Stimulated activated CD8-positive, alpha-beta memory T cell treated with anti-CD3 and anti-CD28 coated beads, Interleukin-4, amount 100 ng/mL, for 1 hour (primary cell): ENCODE measurements around the gene FOLR1.

Experiments used
- DNase-seq, 2 donors: peaks; one replicate each; pipeline ENCODE4 v3.0.0-alpha.2; 2020; ENCODE audit warnings: low read depth in 2 of 2, low spot score in 1 of 2

The FOLR1 gene

DNA sequence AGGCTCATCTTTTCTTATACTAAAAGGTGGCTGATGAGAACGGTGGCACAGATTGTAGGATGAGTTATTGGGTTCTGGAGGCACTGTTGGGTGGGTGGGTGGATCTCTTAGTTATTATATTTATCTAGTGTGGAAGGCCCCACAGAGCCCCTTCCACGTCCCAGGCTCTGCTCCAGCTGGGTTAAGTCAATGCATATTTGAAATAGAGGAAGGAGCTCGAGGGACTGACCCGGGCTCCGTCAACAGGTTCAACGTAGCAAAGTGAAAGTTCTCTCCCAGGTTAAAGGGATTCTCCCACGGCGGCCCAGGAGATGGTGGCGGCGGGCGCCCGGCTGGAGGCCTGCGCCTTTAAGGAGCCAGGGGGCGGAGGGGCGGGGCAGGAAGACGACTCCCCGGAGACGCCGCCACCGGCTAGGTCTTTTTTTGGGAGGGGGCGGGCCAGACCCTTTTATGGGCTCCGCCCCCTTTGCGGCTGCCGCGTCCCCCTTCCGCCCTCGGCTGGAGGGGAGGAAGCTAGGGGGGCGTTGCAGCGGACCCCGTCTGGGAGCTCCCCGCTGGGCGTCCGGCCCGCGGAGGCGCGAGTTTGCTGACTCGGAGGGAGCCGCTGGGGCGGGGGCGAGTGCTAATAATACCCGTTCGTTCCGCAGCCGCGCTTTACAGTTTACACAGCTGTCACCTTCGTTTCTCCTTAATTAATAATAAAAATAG is 31.1 kb downstream of the FOLR1 start:
- DNase-seq: peak; percentile 87 to 88

DNA sequence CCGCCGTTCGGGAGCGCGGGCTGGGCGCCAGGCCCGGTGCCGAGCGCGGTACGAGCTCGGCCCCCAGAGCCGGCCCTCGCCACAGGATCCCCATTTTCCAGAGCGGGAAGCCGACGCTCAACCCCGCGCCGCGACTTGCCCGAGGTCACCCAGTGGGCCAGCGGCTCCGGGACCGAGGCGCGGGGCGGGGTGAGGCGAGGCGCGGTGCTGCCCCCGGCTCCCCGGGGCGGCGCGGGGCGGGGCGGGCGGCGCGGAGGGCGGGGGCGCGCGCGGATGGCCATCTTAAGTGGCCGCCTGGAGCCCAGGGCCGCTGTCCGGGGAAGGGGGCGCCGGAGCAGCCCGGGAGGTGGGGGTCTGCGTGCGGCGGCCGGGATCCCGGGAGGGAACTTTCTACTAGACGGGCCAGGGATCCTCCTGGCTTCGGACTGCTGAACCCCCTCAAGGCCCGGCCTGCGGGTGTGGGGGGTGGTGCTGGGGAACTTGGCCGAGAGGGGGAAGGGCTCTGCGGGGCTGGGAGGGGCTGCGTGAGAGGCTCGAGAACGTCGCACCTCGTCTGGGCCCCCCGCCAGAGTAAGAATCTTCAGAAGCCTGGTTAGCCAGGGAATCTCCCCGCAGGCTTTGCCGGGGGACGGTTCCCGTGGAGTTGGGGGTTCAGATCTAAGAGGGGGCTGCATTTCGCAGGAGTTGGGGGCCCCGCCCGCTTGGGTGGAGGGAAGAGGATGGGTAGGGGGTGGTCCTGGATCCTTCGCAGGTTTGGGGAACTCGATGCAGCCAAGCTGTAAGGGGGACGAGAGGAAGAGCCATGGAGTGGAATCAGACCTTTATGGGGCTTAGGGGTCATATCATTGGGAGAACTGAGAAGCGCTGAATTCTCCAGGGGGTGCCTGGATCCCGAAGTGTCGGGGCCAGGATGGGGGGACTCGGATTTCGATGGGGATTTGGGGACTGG is 31.9 kb downstream of the FOLR1 start:
- DNase-seq: no peak

DNA sequence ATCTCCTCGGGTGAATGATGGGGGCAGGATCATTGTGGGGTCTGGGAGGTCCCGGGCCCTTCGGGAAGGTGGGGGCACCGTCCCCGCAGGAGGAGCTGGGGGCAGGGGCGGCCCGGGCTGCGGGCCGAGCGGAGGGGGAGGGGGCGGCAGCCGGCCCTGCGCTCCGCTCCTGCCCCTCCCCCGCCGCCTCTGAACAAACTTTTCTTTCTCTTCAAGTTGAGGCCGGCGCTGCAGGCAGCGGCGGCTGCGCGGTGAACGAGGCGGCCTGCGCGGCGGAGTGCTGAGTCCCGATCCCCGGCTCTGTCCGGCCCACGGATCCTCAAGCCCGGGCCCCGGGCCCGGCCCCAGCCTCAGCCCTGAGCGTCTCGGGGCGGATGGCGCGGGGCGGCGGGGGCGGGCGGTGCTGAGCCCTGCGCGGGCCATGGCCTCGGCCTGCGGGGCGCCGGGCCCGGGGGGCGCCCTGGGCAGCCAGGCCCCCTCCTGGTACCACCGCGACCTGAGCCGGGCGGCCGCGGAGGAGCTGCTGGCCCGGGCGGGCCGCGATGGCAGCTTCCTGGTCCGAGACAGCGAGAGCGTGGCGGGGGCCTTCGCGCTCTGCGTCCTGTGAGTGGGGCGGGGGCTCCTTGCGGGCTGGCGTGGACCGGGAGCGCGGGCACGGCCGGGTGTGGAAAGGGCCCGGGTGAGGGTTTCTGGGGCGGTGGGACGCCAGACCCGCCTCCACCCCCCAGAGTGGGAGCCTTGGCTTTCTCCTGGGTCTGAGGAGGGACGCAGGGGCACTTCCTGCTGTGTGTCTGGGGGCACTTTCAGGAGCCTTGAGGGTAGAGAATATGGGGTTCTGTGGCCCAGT is 32.8 kb downstream of the FOLR1 start, which contains the start of gene INPPL1:
Gene INPPL1, plus strand, starts transcription at position 204 of the 847 bp plus-strand sequence. Its CDS starts 218 bp downstream, at position 422.
- DNase-seq: no peak

DNA sequence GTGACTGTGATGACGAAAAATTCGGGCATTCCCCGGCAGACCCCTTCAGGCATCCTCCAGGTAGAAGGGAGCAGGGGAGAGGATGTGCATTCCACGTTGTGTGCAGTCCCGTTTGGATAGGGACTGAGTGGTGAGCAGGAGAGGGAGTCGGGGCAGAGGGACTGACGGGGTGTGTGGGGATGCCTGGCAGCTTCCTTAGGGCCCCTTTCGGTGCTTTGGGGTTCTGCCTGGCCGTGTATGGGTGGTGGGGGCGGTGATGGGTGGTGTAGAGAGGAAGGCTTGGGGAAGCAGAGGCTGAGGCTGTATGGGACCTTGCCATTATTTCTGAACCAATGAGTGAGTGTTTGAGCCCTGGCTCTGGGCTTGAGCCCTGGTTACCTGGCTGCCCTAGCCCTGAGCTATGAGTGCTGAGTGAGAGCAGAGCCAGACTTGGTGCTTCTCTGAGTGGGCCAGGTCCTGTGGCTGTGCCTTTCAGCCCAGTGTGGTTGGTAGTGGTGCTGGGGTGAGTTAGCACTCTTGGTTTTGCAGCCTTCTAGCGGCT is 33.5 kb downstream of the FOLR1 start:
- DNase-seq: no peak

DNA sequence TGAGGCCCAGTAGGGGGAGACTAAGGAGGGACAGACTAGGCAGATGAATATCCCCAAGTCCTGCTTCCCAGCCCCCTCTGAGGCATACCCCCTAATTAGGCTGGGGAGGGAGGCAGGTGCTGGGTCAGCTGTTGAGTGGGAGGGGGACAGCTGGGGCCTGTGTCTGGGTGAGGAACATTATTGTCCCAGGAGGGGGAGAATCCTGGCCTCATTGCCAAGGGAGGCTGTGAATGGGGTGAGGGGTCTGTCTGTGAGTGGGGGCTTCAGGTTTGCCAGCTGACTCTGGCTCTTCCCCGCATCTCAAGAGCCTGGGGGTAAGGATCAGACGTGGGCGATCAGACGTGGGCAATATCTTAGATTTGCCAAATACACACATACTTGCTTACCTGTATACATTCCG is 34.8 kb downstream of the FOLR1 start:
- DNase-seq: no peak

DNA sequence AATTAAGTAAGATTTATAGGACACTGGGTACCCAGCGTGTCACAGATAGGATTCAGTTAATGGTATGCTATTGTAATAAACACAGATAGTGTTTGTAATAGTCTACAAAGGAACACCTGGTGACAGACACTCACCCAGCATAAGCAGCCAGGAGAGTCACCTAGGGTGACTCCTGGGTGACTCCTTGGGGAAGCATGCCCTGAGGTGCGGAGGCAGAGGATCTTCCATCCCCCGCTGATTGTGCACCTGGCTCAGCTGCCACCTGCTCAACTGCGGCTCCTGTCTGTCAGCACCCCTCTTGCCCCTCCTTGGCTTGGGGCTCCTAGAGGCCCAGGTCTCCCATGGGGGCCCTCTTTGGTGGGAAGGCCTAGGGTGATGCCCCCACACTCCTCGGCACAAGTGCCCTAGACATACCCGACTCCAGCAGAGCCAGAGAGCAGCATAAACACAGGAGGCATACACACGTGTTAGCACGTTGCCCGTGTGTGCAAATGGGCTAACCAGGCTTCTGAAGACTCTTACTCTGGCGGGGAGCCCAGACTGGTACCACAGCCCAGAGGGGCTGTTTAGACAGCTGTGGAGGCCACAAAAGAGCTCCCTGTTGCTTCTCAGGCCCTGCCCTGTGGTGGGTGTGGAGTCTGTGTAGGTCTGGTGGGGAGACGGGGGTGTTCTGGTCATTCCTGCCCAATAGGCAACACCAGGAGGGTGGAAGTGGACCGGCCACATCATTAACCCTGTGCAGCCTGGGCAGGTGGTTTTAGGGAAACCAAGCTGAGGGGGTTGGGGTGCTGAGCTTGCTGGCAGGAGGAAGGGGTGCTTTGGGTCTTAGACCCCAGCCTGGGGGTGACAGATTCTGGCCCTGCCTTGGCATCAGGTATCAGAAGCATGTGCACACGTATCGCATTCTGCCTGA is 35.6 kb downstream of the FOLR1 start:
- no peak for DNase-seq

DNA sequence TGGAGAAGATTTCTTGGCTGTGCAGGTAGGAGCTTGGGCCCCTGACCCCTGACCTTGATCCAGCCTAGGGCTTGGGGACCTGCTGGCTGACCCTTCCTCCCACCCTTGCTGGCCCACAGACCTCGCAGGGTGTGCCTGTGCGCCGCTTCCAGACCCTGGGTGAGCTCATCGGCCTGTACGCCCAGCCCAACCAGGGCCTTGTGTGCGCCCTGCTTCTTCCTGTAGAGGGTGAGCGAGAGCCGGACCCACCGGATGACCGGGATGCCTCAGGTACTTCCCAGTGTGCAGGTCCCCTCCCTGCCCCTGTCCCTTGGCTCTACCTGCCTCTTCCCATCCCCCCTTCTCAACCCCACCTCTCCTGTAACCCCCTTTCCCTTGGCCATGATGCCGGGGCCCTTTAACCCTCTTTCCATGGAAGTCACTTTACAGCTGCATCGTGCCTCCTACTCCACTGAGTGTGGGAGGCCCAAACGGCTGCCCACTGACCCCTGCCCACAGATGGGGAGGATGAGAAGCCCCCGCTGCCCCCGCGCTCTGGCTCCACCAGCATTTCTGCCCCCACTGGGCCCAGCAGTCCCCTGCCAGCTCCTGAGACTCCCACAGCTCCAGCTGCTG is 36.4 kb downstream of the FOLR1 start:
- no peak for DNase-seq

DNA sequence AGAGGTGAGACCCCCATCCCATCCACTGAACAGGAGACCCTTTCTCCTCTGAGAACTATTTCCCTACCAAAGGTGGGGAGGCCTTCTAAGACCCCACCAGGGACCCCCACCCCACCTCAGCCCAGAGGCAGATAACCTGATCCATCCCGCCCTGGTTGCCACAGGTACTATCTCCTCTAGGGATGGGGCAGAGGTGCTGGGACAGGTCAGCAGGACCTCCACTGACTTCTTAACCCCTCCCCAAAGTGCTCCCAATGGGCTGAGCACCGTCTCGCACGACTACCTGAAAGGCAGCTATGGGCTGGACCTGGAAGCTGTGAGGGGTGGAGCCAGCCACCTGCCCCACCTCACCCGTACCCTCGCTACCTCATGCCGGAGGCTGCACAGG is 36.9 kb downstream of the FOLR1 start:
- no peak for DNase-seq

DNA sequence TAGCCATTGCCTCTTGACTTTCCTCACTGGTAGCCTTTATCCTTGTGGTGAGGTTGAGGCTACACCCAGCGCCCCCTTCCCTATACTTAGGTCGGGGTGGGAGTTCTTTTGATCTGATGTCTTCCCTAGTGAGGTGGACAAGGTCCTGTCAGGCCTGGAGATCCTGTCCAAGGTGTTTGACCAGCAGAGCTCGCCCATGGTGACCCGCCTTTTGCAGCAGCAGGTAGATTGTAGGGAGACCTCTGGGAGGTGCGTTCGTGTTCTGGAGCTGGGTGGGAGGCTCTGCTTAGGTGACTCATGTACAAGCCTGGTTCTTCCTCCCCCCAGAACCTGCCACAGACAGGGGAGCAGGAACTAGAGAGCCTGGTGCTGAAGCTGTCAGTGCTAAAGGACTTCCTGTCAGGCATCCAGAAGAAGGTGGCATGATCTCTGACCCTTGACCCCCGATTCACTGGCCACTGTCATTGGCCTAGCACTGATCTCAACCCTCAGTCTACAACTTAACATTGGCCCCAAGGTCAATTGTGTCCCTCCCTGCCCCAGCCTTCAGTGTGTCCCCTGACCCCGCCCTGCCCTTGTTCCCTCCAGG is 37.5 kb downstream of the FOLR1 start:
- DNase-seq: no peak

DNA sequence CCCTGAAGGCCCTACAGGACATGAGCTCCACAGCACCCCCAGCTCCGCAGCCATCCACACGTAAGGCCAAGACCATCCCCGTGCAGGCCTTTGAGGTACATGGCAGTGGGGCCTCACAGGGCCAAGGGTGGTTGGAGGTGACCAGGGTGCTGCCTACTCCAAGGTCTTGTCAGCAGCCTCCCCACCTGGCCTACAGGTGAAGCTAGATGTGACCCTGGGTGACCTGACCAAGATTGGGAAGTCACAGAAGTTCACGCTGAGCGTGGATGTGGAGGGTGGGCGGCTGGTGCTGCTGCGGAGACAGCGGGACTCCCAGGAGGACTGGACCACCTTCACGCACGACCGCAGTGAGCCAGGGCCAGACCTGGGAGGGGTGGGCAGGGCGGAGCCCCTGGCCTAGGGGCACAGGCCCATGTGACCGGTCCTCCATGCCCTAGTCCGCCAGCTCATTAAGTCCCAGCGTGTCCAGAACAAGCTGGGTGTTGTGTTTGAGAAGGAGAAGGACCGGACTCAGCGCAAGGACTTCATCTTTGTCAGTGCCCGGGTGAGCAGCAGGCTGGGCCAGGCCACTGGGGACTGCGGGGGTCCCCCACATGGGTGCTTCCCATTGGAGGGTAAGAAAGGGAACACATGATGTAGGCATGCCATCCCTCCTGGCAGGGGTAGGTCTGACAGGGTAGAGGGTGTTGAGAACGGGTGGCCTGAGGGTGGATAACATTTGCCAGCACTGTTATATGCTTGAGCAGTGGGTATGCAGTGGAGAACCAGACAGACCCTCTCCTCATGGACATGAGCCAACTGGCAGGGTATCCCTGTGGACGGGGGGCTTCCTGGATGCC is 38.2 kb downstream of the FOLR1 start:
- DNase-seq: no peak

DNA sequence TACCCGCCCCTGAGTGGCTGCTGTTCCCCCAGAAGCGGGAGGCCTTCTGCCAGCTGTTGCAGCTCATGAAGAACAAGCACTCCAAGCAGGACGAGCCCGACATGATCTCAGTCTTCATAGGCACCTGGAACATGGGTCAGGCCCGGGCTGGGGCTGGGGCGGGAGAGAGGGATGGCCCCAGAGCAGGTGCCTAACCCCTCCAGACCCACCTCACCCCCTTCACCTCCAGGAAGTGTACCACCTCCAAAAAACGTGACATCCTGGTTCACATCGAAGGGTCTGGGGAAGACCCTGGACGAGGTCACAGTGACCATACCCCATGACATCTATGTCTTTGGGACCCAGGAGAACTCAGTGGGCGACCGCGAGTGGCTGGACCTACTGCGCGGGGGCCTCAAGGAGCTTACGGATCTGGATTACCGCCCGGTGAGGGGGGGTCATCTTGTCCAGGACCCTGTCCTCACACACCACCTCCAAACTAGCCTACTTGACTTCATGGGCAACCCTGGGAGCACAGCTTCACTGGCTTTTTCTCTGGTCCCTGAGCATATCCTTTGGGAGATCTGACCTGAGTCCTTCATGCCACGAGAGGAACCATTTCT is 38.9 kb downstream of the FOLR1 start:
- DNase-seq: no peak

DNA sequence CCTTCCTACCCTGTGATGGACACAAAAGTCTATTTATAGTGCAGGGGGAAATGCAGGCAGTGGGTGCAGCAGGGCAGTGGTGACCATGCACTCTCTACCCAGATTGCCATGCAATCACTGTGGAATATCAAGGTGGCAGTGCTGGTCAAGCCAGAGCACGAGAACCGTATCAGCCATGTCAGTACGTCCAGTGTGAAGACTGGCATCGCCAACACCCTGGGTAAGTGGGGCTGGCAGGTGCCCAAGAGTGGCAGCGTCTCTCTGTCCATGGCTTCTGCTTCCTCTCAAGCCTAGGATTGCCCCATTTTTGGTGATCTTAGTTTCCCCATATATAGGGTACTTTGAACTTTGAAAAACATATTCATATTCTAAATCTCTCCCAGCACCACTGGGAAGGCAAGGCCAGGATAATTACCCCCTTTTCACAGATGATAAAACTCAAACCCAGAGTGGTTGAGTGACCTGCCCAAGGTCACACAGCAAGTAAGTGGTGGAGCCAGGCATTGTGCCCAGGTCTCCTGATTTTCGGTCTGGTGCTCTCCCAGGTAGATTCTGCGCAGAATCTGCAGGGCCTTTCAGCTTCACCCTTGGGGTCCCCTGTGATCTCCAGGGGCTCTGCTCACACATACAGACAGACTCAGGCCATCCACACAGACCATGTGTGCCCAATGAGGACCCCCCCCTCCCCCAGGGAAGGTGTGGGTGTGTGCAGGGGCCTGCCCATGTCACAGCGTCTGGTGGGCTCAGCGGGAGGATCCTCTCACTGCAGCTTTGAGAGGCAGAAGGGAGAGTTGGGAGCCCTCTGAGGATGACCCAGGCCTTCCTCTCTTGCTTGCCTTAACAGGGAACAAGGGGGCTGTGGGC is 39.7 kb downstream of the FOLR1 start:
- DNase-seq: no peak

DNA sequence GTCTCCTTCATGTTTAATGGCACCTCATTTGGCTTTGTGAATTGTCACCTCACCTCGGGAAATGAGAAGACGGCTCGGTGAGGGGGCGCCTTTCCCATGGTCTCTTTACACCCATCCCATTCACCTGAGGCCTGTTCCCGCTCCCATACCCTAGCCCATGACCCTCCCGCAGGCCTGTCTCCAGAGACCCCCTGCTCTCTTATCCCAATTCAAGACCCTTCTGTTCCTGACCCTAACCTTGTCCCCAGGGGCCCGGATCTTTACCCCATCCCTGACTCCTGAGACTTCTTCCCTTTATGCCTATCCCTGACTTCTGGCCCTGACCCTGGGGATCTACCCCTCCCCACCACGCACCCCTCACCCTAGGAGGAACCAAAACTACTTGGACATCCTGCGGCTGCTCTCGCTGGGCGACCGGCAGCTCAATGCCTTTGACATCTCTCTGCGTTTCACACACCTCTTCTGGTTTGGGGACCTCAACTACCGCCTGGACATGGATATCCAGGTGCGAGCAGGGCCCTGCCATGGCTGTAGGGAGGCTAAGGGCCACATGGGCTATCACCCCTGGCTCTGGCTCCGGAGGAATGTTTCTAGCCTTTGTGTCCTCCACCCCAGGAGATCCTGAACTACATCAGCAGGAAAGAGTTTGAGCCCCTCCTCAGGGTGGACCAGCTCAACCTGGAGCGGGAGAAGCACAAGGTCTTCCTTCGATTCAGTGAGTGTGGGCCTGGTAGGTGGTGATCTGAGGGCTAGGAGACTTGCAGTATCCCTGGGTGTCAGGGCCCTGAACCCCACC is 40.5 kb downstream of the FOLR1 start:
- DNase-seq: no peak

DNA sequence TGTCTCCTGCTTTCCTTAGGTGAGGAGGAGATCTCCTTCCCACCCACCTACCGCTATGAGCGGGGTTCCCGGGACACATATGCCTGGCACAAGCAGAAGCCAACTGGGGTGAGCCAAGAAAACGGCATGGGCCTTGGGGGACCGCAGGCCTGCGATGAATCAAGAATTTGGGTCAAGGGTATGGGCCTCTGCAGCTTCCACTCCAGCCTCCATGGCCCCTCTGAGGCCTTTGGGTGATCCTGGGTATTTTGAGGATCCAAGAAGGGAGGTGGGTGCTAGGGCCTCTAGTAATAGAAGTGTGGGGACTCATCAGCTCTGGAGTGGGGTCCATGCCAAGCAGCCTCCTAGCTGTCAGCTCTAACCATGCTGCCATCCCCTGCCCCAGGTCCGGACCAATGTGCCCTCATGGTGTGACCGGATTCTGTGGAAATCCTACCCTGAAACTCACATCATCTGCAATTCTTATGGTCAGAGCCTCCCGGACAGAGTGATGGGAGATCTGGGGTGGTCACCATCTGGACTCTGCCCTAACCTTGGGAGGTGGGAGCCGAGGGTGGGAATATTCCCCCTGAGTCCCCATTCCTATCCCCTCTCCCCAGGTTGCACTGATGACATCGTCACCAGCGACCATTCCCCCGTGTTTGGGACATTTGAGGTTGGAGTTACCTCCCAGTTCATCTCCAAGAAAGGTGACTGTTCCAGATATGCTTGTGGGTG is 41.3 kb downstream of the FOLR1 start:
- no peak for DNase-seq

DNA sequence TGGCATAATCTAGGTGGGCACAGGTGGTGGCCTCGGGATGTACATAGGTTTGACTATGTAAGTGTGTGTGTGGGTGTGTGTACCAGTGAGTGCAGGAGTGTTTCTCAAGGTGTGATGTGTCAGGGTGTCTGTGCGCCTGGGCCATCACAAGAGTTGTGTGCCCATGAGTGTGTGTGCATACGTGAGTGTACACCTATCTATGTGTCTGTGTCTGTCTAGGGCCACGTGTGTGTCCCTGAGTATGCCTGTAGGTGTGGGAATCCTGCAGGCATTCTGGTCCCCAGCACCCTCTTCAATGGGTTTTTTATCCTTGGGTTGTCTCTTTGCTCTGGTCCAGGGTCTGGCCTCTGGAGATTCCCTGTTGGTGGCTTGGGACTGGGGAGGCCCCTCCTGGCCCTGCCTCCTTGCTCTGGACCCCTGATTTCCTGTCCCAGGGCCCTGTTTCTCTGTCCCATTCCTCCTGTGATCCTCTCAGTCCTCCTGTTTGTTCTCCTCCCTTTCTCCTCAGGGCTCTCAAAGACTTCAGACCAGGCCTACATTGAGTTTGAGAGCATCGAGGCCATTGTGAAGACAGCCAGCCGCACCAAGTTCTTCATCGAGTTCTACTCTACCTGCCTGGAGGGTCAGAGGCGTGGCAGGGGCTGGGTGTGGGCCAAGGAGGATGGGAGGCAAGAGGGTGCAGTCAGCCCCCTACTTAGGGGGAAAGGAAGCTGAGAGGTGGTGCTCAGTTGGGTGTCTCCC is 42.0 kb downstream of the FOLR1 start:
- no peak for DNase-seq
